NB4 (cell line): ENCODE measurements around the gene OSBPL9.

Source experiments
- CTCF ChIP-seq: IDR thresholded peaks from one replicate; pipeline ENCODE4 v1.5.1; 2012; ENCODE audit warnings: low read depth, low read length
- MAX ChIP-seq: IDR thresholded peaks from 2 replicates; pipeline ENCODE4 v1.6.1; 2011; ENCODE audit warnings: low read depth, low read length
- MYC ChIP-seq: IDR thresholded peaks from 2 replicates; pipeline ENCODE4 v1.6.1; 2011; ENCODE audit warnings: low read depth, low read length
- POLR2A ChIP-seq: IDR thresholded peaks from 2 replicates; pipeline ENCODE4 v1.6.1; 2011; ENCODE audit warnings: mild to moderate bottlenecking; ENCODE audit not compliant: insufficient read length; ENCODE audit errors: extremely low read depth

GRCh38 chr1:51733793-51734522 lies 117.1 kb downstream of the OSBPL9 start:
- TF ChIP-seq CTCF: no peak
- TF ChIP-seq MAX: no peak
- TF ChIP-seq POLR2A: no peak
- TF ChIP-seq MYC: no peak
